Glomerular visceral epithelial cell (primary cell): ENCODE data around the gene ASB5.
A peak's percentile ranks its signal among the peaks of the same experiment; 100 is the strongest.
"Not testable (repeated sequence)": the region's sequence is repeated elsewhere in the genome, so short reads cannot be mapped to it uniquely, and the experiment has no call there.

Source experiments
- DNase-seq: peaks from one replicate; pipeline ENCODE4 v3.0.0-alpha.2; 2016; ENCODE audit errors: extremely low spot score

ASB5 gene

GRCh38 chr4:176268963-176269362 is at the start of gene ASB5:
Gene ASB5, minus strand, starts transcription at chr4:176269222. Its CDS starts 114 bp downstream, at chr4:176269108.
- no peak for DNase-seq

- no peak for DNase-seq
Measured at GRCh38 chr4:176313596-176314336, 44.7 kb upstream of the ASB5 start.

GRCh38 chr4:176309772-176310171 is 40.8 kb upstream of the ASB5 start:
- DNase-seq: no peak

GRCh38 chr4:176309046-176309445 is 40.0 kb upstream of the ASB5 start:
- no peak for DNase-seq

GRCh38 chr4:176308441-176308840 is 39.4 kb upstream of the ASB5 start:
- no peak for DNase-seq

GRCh38 chr4:176307666-176307930 is 38.6 kb upstream of the ASB5 start:
- no peak for DNase-seq

- peak; percentile 90 for DNase-seq
Measured at GRCh38 chr4:176306837-176307665, 38.0 kb upstream of the ASB5 start.

- no peak for DNase-seq
Measured at GRCh38 chr4:176303938-176304337, 34.9 kb upstream of the ASB5 start.

- DNase-seq: peak; percentile 50
Measured at GRCh38 chr4:176302283-176303275, 33.6 kb upstream of the ASB5 start.

GRCh38 chr4:176300565-176300964 is 31.5 kb upstream of the ASB5 start:
- DNase-seq: no peak

GRCh38 chr4:176300036-176300435 is 31.0 kb upstream of the ASB5 start:
- DNase-seq: no peak

GRCh38 chr4:176298664-176299063 is 29.6 kb upstream of the ASB5 start:
- no peak for DNase-seq

- not testable (repeated sequence) for DNase-seq
Measured at GRCh38 chr4:176295907-176296306, 26.9 kb upstream of the ASB5 start.

GRCh38 chr4:176293660-176294059 is 24.6 kb upstream of the ASB5 start:
- DNase-seq: no peak

- DNase-seq: no peak
Measured at GRCh38 chr4:176292920-176293319, 23.9 kb upstream of the ASB5 start.

GRCh38 chr4:176291748-176292147 is 22.7 kb upstream of the ASB5 start:
- no peak for DNase-seq

- DNase-seq: no peak
Measured at GRCh38 chr4:176290520-176290919, 21.5 kb upstream of the ASB5 start.

GRCh38 chr4:176289561-176289960 is 20.5 kb upstream of the ASB5 start:
- no peak for DNase-seq

- DNase-seq: no peak
Measured at GRCh38 chr4:176288020-176288419, 19.0 kb upstream of the ASB5 start.

- no peak for DNase-seq
Measured at GRCh38 chr4:176287546-176287945, 18.5 kb upstream of the ASB5 start.

- no peak for DNase-seq
Measured at GRCh38 chr4:176286728-176287127, 17.7 kb upstream of the ASB5 start.

- not testable (repeated sequence) for DNase-seq
Measured at GRCh38 chr4:176279560-176279959, 10.5 kb upstream of the ASB5 start.
